GM12878 (cell line): ENCODE measurements around the gene KIF5A. TPM values are rescaled to one million over a fixed set of nuclear protein-coding genes. Genes with fewer than 3 reads are reported as not detected.
A peak's percentile ranks its signal among the peaks of the same experiment; 100 is the strongest.

Source experiments
- ATAC-seq: fragments of 200-7000 bp; cut with Tn5 transposase; 3 replicates; pipeline ENCODE4 v1.9.1; 2020; ENCODE audit warnings: mild to moderate bottlenecking, moderate library complexity
- BruUV-seq: library from RNA; stranded (reverse); fragments of 400-500 nt; replicated peaks from 2 replicates; lab custom pipeline; 2021; lab: Mats Ljungman, UMichigan
- CTCF ChIA-PET: fragments of 300-600 bp; sonication (Branson Sonifier 250); formaldehyde crosslinking; extraction: SDS; loops from one replicate; lab custom pipeline; 2021; ENCODE audit warnings: inconsistent platforms; lab: Yijun Ruan, JAX
- POLR2A ChIA-PET: fragments of 350-600 bp; formaldehyde crosslinking; extraction: SDS; loops from one replicate; lab custom pipeline; 2021; ENCODE audit warnings: inconsistent platforms; lab: Charles Lee
- RAD21 ChIA-PET: fragments of 300-600 bp; sonication (Branson Sonifier 250); formaldehyde crosslinking; loops from one replicate; lab custom pipeline; 2023; ENCODE audit warnings: antibody characterized with exemption; ENCODE audit not compliant: unreplicated experiment; lab: Charles Lee
- SMC1A ChIA-PET: fragments of 300-600 bp; sonication (Branson Sonifier 250); formaldehyde crosslinking; loops from one replicate; lab custom pipeline; 2023; ENCODE audit not compliant: unreplicated experiment, uncharacterized antibody; lab: Charles Lee
- DNase-seq: peaks from one replicate; pipeline ENCODE4 v3.0.0-alpha.2; 2011; ENCODE audit warnings: low read depth, low spot score
- FAIRE-seq: peaks from 3 replicates; lab custom pipeline; 2011; peaks lifted over from hg19 to GRCh38; lab: Jason Lieb, UNC
- H2AFZ ChIP-seq: 2 replicates; pipeline ENCODE4 v1.6.0; 2011; ENCODE audit warnings: low read depth, low read length, control low read depth; ENCODE audit not compliant: control insufficient read depth
- H3K27ac ChIP-seq: 2 replicates; pipeline ENCODE4 v1.5.1; 2011; ENCODE audit warnings: control low read depth; ENCODE audit not compliant: control insufficient read depth, insufficient read depth
- H3K27me3 ChIP-seq, 2 experiments: replicated peaks in 1 of 2; 2 replicates each; pipeline versions ENCODE4 v1.6.0 to v1.6.1; 2011; ENCODE audit warnings: low read length in 1 of 2; ENCODE audit not compliant: control insufficient read depth in 2 of 2, insufficient read depth in 2 of 2
- H3K36me3 ChIP-seq, 2 experiments: 2 replicates each; pipeline ENCODE4 v1.5.1; 2011; ENCODE audit warnings: low read length in 1 of 2; ENCODE audit not compliant: control insufficient read depth in 2 of 2, insufficient read depth in 2 of 2
- H3K4me1 ChIP-seq: 2 replicates; pipeline ENCODE4 v1.6.1; 2011; ENCODE audit warnings: mild to moderate bottlenecking, low read length, moderate library complexity, mixed read lengths; ENCODE audit not compliant: control insufficient read depth, insufficient read depth
- H3K4me2 ChIP-seq: 2 replicates; pipeline ENCODE4 v1.6.0; 2011; ENCODE audit warnings: control low read depth; ENCODE audit not compliant: control insufficient read depth, insufficient read depth
- H3K4me3 ChIP-seq: fragments of 200-600 bp; sonication (generic); 2 replicates; pipeline ENCODE4 v1.5.1; 2016
- H3K79me2 ChIP-seq: 2 replicates; pipeline ENCODE4 v1.6.0; 2011; ENCODE audit warnings: low read length; ENCODE audit not compliant: control insufficient read depth, insufficient read depth
- H3K9ac ChIP-seq: 2 replicates; pipeline ENCODE4 v1.8.0; 2011; ENCODE audit warnings: low read length, control low read depth, mixed read lengths; ENCODE audit not compliant: control insufficient read depth, insufficient read depth
- H3K9me3 ChIP-seq: replicated peaks from 3 replicates; pipeline ENCODE4 v1.5.1; 2011; ENCODE audit warnings: mild to moderate bottlenecking, low read length; ENCODE audit not compliant: control insufficient read depth, insufficient read depth
- H4K20me1 ChIP-seq: 2 replicates; pipeline ENCODE4 v1.6.0; 2011; ENCODE audit not compliant: control insufficient read depth, insufficient read depth
- BCL3 ChIP-seq: IDR thresholded peaks from 2 replicates; pipeline ENCODE4 v1.6.1; 2011; ENCODE audit warnings: borderline replicate concordance, low read depth, mild to moderate bottlenecking, moderate library complexity, low read length; ENCODE audit not compliant: insufficient read depth, poor library complexity, severe bottlenecking
- HDAC2 ChIP-seq: fragments of 200-600 bp; sonication (generic); IDR thresholded peaks from 2 replicates; pipeline ENCODE4 v1.6.1; 2017
- NR2C2 ChIP-seq: IDR thresholded peaks from 2 replicates; pipeline ENCODE4 v1.6.1; 2011; ENCODE audit warnings: borderline replicate concordance, low read depth; ENCODE audit not compliant: control insufficient read depth, insufficient read length
- POLR2A ChIP-seq: IDR thresholded peaks from 2 replicates; pipeline ENCODE4 v1.6.1; 2011; ENCODE audit warnings: low read depth, mild to moderate bottlenecking, low read length
- SKIL ChIP-seq: fragments of 450-650 bp; IDR thresholded peaks from 2 replicates; pipeline ENCODE4 v1.6.1; 2017; ENCODE audit warnings: mild to moderate bottlenecking, low read depth, inconsistent platforms; ENCODE audit not compliant: poor library complexity, severe bottlenecking
- SUZ12 ChIP-seq: fragments of 200-600 bp; sonication (generic); IDR thresholded peaks from one replicate; pipeline ENCODE4 v1.6.1; 2018; ENCODE audit warnings: antibody characterized with exemption, mild to moderate bottlenecking; ENCODE audit not compliant: unreplicated experiment
- ZBTB33 ChIP-seq: fragments of 450-650 bp; IDR thresholded peaks from 2 replicates; pipeline ENCODE4 v1.6.1; 2017; ENCODE audit warnings: mild to moderate bottlenecking
- WGBS: methylation state at CpG from one replicate; pipeline ENCODE4 v1.1.6; 2016; ENCODE audit warnings: low lambda C conversion rate; ENCODE audit not compliant: insufficient replicate concordance, insufficient coverage; ENCODE audit errors: missing lambda C conversion rate; 5-methylcytosine and 5-hydroxymethylcytosine counted together
- in situ Hi-C: fragments of 300-500 bp; cut with MboI; formaldehyde crosslinking; loops from 9 replicates; pipeline ENCODE4 v1.14.3; 2018; ENCODE audit warnings: mixed read lengths
- intact Hi-C: fragments of 100-400 bp; cut with micrococcal nuclease; formaldehyde crosslinking; loops from one replicate; pipeline ENCODE4 v1.14.2; 2022; ENCODE audit not compliant: unreplicated experiment
- polyA plus RNA-seq, 11 experiments: library from polyadenylated mRNA; depleted of rRNA in 4 of 11; unstranded in 6 of 11; stranded (reverse) in 5 of 11; fragments of >200 nt; fragmentation: Nextera tagmentation in 4 of 11; fragmentation: Illumina TruSeq in 1 of 11; extraction: Ambion mirVana in 4 of 11; extraction: Trizol in 1 of 11; gene quantifications; 1 replicate in 1 of 11; 2 replicates in 10 of 11; pipeline versions ENCODE4 v1.2.1 to v1.2.3, GENCODE V29; 2011 to 2016; ENCODE audit warnings: inconsistent platforms in 2 of 11, missing spikeins in 2 of 11, low read depth in 1 of 11
- total RNA-seq, 4 experiments: library from RNA; depleted of rRNA in 3 of 4; stranded (reverse); fragments of >200 nt in 3 of 4; fragmentation: Illumina TruSeq in 1 of 4; extraction: Trizol in 1 of 4; gene quantifications; 2 replicates each; pipeline versions ENCODE4 v1.2.1 to v1.2.3, GENCODE V29; 2013 to 2021

The KIF5A gene
- total and polyA plus RNA-seq, 10 of the 15 experiments (the other 5 are each of a cell fraction or from before 2014, with no cell fraction given): 0.35 to 2.9 (median 0.97) TPM

- SMC1A ChIA-PET: interaction anchor here (2.2 kb wide), 1 partner anchor 18 kb away, joined by 6 read pairs; no protein-coding TSS in a partner anchor
- H3K4me1 ChIP-seq: no peaks in the 10 kb centered on the region; the same call in 1 of the 2 replicates
- H3K36me3 ChIP-seq: peaks cover 35 to 49% of the 10 kb centered on the region in 2 experiments
- H3K4me3 ChIP-seq: no peak overlapping the region
- TF ChIP-seq SUZ12 (no peak), POLR2A (peak; percentile 66; the same call in 1 of the 2 replicates)
- no peak for ATAC-seq
- RAD21 ChIA-PET: no interaction called here
- no peak for DNase-seq
- no peak overlapping the region for H3K9ac ChIP-seq
- no peaks in the 10 kb centered on the region for H3K9me3 ChIP-seq
- H4K20me1 ChIP-seq: peaks cover 4% of the 10 kb centered on the region; the same call in 1 of the 2 replicates
- no peak overlapping the region for H3K4me2 ChIP-seq
- no peak overlapping the region for H2AFZ ChIP-seq
- 95% methylated on average over 9 of the region's 9 CpGs for WGBS
- in situ Hi-C loops (no loop called here), intact Hi-C loops (no loop called here)
- BruUV-seq: no TSS peak
- no peak for FAIRE-seq
- H3K79me2 ChIP-seq: peaks cover 22% of the 10 kb centered on the region
- no peaks in the 10 kb centered on the region for H3K27me3 ChIP-seq
- CTCF ChIA-PET: interaction anchor here (1.3 to 1.5 kb wide), 3 partner anchors 10 to 38 kb away, joined by 3 to 4 read pairs (median 3); no protein-coding TSS in a partner anchor
- POLR2A ChIA-PET: interaction anchor here (0.9 kb wide), 1 partner anchor 9 kb away, joined by 3 read pairs; no protein-coding TSS in a partner anchor
- no peak overlapping the region for H3K27ac ChIP-seq
Measured at GRCh38 chr12:57514720-57515407, 35.0 kb upstream of the KIF5A start.

GRCh38 chr12:57515408-57515933 lies 34.4 kb upstream of the KIF5A start:
- ChIA-PET POLR2A (interaction anchor here (0.9 kb wide), 1 partner anchor 9 kb away, joined by 3 read pairs; no protein-coding TSS in a partner anchor), SMC1A (interaction anchor here (1.7 to 2.2 kb wide), 2 partner anchors 18 to 23 kb away, joined by 3 to 6 read pairs; no protein-coding TSS in a partner anchor), RAD21 (no interaction called here), CTCF (interaction anchor here (1.3 to 1.5 kb wide), 3 partner anchors 9 to 57 kb away, joined by 3 to 4 read pairs (median 4); no protein-coding TSS in a partner anchor)
- H2AFZ ChIP-seq: no peak overlapping the region
- in situ Hi-C loops: no loop called here
- no peaks in the 10 kb centered on the region; the same call in 1 of the 2 replicates for H3K4me1 ChIP-seq
- peaks cover 4% of the 10 kb centered on the region; the same call in 1 of the 2 replicates for H4K20me1 ChIP-seq
- no peak for FAIRE-seq
- intact Hi-C loops: no loop called here
- H3K4me3 ChIP-seq: no peak overlapping the region
- no peak overlapping the region for H3K27ac ChIP-seq
- 39% methylated on average over 3 of the region's 3 CpGs for WGBS
- H3K9ac ChIP-seq: no peak overlapping the region
- DNase-seq: no peak
- H3K36me3 ChIP-seq: peaks cover 33 to 49% of the 10 kb centered on the region in 2 experiments
- no peak for ATAC-seq
- H3K4me2 ChIP-seq: no peak overlapping the region
- no peaks in the 10 kb centered on the region for H3K9me3 ChIP-seq
- BruUV-seq: no TSS peak
- peaks cover 27% of the 10 kb centered on the region for H3K79me2 ChIP-seq
- H3K27me3 ChIP-seq: no peaks in the 10 kb centered on the region
- TF ChIP-seq BCL3 (no peak), NR2C2 (no peak), ZBTB33 (no peak), SKIL (no peak), HDAC2 (no peak)
